HepG2 (cell line): ENCODE data around the gene SFTA2. TPM values are rescaled to one million over a fixed set of nuclear protein-coding genes. Genes with fewer than 3 reads are reported as not detected.

ENCODE experiments used
- AKAP8 ChIP-seq: sonication (generic); formaldehyde crosslinking; IDR thresholded peaks from 2 replicates; pipeline ENCODE4 v1.5.1; 2020; ENCODE audit warnings: mild to moderate bottlenecking, missing genetic modification reagents
- DNMT1 ChIP-seq: sonication (generic); formaldehyde crosslinking; IDR thresholded peaks from 2 replicates; pipeline ENCODE4 v1.5.1; 2020; ENCODE audit warnings: mild to moderate bottlenecking, missing genetic modification reagents
- EP300 ChIP-seq, 3 experiments: sonication (generic) in 1 of 3; formaldehyde crosslinking in 1 of 3; IDR thresholded peaks; 2 replicates each; pipeline versions ENCODE4 v1.5.1 to v1.6.1; 2011 to 2020; ENCODE audit warnings: low read depth in 2 of 3, low read length in 2 of 3, borderline replicate concordance in 1 of 3, improper control_type of control experiment in 1 of 3, mild to moderate bottlenecking in 1 of 3, missing genetic modification reagents in 1 of 3, moderate library complexity in 1 of 3
- ERF ChIP-seq: IDR thresholded peaks from 2 replicates; pipeline ENCODE4 v1.6.1; 2018; ENCODE audit warnings: missing biosample characterization, missing genetic modification reagents
- HMG20B ChIP-seq: conservative IDR thresholded peaks from 2 replicates; pipeline ENCODE4 v1.6.1; 2016; ENCODE audit warnings: missing genetic modification reagents, missing compliant biosample characterization
- MED1 ChIP-seq: sonication (generic); formaldehyde crosslinking; IDR thresholded peaks from 2 replicates; pipeline ENCODE4 v1.4.0; 2020; ENCODE audit warnings: missing genetic modification reagents
- NFKB2 ChIP-seq: sonication (generic); formaldehyde crosslinking; IDR thresholded peaks from 2 replicates; pipeline ENCODE4 v1.4.0; 2020; ENCODE audit warnings: missing genetic modification reagents, borderline replicate concordance
- PAF1 ChIP-seq: IDR thresholded peaks from 2 replicates; pipeline ENCODE4 v1.6.1; 2016; ENCODE audit warnings: missing genetic modification reagents, missing compliant biosample characterization
- REXO4 ChIP-seq: sonication (generic); formaldehyde crosslinking; IDR thresholded peaks from 2 replicates; pipeline ENCODE4 v1.8.0; 2022; ENCODE audit warnings: missing genetic modification reagents, mild to moderate bottlenecking, borderline replicate concordance
- SETDB1 ChIP-seq: sonication (generic); formaldehyde crosslinking; IDR thresholded peaks from 2 replicates; pipeline ENCODE4 v1.5.1; 2020; ENCODE audit warnings: missing genetic modification reagents, mild to moderate bottlenecking, borderline replicate concordance
- SUZ12 ChIP-seq: fragments of 150-350 bp; IDR thresholded peaks from 2 replicates; pipeline ENCODE4 v1.6.1; 2014; ENCODE audit warnings: low read depth, low read length
- TOPORS ChIP-seq: sonication (generic); formaldehyde crosslinking; IDR thresholded peaks from 2 replicates; pipeline ENCODE4 v1.8.0; 2023; ENCODE audit warnings: mild to moderate bottlenecking, missing genetic modification reagents
- ZBTB21 ChIP-seq: sonication (generic); formaldehyde crosslinking; IDR thresholded peaks from 2 replicates; pipeline ENCODE4 v1.4.0; 2020; ENCODE audit warnings: missing genetic modification reagents
- ZFX ChIP-seq: sonication (generic); formaldehyde crosslinking; IDR thresholded peaks from 2 replicates; pipeline ENCODE4 v1.4.0; 2020; ENCODE audit warnings: mild to moderate bottlenecking, low read depth, missing genetic modification reagents, moderate library complexity
- ZNF557 ChIP-seq: sonication (generic); formaldehyde crosslinking; IDR thresholded peaks from 2 replicates; pipeline ENCODE4 v1.4.0; 2020; ENCODE audit warnings: missing genetic modification reagents
- ZNF562 ChIP-seq: sonication (generic); formaldehyde crosslinking; IDR thresholded peaks from 2 replicates; pipeline ENCODE4 v1.8.0; 2022; ENCODE audit warnings: missing genetic modification reagents, borderline replicate concordance
- ZNF570 ChIP-seq: sonication (generic); formaldehyde crosslinking; IDR thresholded peaks from 2 replicates; pipeline ENCODE4 v1.4.0; 2020; ENCODE audit warnings: mild to moderate bottlenecking, missing genetic modification reagents, borderline replicate concordance
- ZNF670 ChIP-seq: sonication (generic); formaldehyde crosslinking; IDR thresholded peaks from 2 replicates; pipeline ENCODE4 v1.8.0; 2022; ENCODE audit warnings: mild to moderate bottlenecking, missing genetic modification reagents, borderline replicate concordance
- polyA plus RNA-seq, 8 experiments: library from polyadenylated mRNA; depleted of rRNA in 3 of 8; stranded (reverse) in 7 of 8; unstranded in 1 of 8; fragments of >200 nt; fragmentation: Illumina TruSeq in 4 of 8; extraction: Trizol in 4 of 8; gene quantifications; 2 replicates each; pipeline versions ENCODE4 v1.2.1 to v1.2.3, GENCODE V29; 2011 to 2016; ENCODE audit warnings: low read depth in 4 of 8, missing spikeins in 1 of 8, mixed read lengths in 1 of 8; ENCODE audit not compliant: insufficient read depth in 1 of 8
- total RNA-seq, 5 experiments: library from RNA; depleted of rRNA; stranded (reverse); fragments of >200 nt; fragmentation: Illumina TruSeq; extraction: Trizol; gene quantifications; 2 replicates each; pipeline ENCODE4 v1.2.3, GENCODE V29; 2016; ENCODE audit warnings: low read depth in 1 of 5
- TF ChIP-seq, protein P1 (sequence below): sonication (generic); formaldehyde crosslinking; IDR thresholded peaks from 2 replicates; pipeline ENCODE4 v1.4.0; 2020; ENCODE audit warnings: missing genetic modification reagents, mild to moderate bottlenecking, borderline replicate concordance
- TF ChIP-seq, protein P2 (sequence below): sonication (generic); formaldehyde crosslinking; IDR thresholded peaks from 2 replicates; pipeline ENCODE4 v1.4.0; 2020; ENCODE audit warnings: mild to moderate bottlenecking, missing genetic modification reagents
- TF ChIP-seq, protein P3 (sequence below): sonication (generic); formaldehyde crosslinking; IDR thresholded peaks from 2 replicates; pipeline ENCODE4; 2020; ENCODE audit warnings: missing genetic modification reagents, mild to moderate bottlenecking, borderline replicate concordance
- TF ChIP-seq, protein P4 (sequence below): sonication (generic); formaldehyde crosslinking; IDR thresholded peaks from 2 replicates; pipeline ENCODE4 v1.8.0; 2022; ENCODE audit warnings: mild to moderate bottlenecking, missing genetic modification reagents, borderline replicate concordance

The SFTA2 gene
- total and polyA plus RNA-seq, 2 of the 13 experiments (the other 11 are each of a cell fraction or from before 2014, with no cell fraction given), result not detected

DNA sequence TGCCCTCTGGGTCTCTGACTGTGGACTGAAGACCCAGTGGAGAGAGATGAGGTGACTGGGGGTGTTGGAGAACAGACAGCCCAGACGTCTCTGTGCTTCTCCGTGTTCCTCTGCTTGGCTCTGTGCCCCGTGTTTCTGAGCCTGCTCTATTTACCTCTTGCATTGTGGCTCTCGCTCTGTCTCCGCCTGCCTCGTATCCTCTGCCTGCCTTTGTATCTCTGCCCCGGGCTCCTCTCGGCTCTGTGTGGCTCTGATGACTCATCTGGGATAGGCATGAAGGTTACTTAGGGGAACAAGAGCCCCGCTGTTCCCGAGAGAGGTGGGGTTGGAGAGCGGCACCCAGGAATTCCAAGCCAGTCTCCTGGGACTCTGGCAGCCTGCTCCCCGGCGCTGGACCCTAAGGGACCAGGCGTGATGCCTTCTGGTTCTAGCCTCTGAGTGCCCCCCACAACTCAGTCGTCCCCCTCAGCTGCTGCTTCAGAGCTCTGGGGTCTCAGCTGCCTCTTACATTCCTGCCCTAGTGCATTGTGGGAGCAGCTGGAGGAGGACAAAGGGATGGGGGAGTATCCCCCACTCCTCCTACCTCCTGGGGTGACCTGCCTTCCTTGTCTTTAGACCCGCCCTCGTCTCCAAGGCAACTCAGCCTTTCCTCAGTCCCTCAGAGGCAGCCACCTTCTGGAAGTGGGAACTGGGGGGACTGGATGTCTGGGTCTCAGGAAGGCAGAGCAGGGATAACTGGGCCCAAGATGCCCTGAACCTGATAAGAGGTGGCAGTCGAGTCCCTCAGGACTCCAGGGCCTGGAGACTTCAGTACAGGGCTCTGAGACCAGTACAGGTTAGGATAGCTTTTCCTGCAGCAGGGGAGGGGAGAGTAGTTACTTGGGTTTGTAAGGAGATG lies 45.7 kb downstream of the SFTA2 start (continued):
- TF ChIP-seq, protein P1, sequence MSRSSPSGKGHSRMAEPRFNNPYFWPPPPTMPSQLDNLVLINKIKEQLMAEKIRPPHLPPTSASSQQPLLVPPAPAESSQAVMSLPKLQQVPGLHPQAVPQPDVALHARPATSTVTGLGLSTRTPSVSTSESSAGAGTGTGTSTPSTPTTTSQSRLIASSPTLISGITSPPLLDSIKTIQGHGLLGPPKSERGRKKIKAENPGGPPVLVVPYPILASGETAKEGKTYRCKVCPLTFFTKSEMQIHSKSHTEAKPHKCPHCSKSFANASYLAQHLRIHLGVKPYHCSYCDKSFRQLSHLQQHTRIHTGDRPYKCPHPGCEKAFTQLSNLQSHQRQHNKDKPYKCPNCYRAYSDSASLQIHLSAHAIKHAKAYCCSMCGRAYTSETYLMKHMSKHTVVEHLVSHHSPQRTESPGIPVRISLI (CRISPR knock-in tag), result no peak
- no peak for TF ChIP-seq NFKB2
- TF ChIP-seq ZNF670, result no peak
- TF ChIP-seq, protein P2, sequence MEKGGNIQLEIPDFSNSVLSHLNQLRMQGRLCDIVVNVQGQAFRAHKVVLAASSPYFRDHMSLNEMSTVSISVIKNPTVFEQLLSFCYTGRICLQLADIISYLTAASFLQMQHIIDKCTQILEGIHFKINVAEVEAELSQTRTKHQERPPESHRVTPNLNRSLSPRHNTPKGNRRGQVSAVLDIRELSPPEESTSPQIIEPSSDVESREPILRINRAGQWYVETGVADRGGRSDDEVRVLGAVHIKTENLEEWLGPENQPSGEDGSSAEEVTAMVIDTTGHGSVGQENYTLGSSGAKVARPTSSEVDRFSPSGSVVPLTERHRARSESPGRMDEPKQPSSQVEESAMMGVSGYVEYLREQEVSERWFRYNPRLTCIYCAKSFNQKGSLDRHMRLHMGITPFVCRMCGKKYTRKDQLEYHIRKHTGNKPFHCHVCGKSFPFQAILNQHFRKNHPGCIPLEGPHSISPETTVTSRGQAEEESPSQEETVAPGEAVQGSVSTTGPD (CRISPR knock-in tag), result no peak
- no peak for TF ChIP-seq HMG20B
- TF ChIP-seq, protein P3, sequence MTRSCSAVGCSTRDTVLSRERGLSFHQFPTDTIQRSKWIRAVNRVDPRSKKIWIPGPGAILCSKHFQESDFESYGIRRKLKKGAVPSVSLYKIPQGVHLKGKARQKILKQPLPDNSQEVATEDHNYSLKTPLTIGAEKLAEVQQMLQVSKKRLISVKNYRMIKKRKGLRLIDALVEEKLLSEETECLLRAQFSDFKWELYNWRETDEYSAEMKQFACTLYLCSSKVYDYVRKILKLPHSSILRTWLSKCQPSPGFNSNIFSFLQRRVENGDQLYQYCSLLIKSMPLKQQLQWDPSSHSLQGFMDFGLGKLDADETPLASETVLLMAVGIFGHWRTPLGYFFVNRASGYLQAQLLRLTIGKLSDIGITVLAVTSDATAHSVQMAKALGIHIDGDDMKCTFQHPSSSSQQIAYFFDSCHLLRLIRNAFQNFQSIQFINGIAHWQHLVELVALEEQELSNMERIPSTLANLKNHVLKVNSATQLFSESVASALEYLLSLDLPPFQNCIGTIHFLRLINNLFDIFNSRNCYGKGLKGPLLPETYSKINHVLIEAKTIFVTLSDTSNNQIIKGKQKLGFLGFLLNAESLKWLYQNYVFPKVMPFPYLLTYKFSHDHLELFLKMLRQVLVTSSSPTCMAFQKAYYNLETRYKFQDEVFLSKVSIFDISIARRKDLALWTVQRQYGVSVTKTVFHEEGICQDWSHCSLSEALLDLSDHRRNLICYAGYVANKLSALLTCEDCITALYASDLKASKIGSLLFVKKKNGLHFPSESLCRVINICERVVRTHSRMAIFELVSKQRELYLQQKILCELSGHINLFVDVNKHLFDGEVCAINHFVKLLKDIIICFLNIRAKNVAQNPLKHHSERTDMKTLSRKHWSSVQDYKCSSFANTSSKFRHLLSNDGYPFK (CRISPR knock-in tag), result no peak
- TF ChIP-seq, protein P4, sequence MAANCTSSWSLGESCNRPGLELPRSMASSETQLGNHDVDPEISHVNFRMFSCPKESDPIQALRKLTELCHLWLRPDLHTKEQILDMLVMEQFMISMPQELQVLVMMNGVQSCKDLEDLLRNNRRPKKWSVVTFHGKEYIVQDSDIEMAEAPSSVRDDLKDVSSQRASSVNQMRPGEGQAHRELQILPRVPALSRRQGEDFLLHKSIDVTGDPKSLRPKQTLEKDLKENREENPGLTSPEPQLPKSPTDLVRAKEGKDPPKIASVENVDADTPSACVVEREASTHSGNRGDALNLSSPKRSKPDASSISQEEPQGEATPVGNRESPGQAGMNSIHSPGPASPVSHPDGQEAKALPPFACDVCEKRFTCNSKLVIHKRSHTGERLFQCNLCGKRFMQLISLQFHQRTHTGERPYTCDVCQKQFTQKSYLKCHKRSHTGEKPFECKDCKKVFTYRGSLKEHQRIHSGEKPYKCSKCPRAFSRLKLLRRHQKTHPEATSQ (CRISPR knock-in tag), result no peak
- no peak for TF ChIP-seq DNMT1 (CRISPR knock-in tag)
- TF ChIP-seq AKAP8 (CRISPR knock-in tag), result no peak; the same call in 1 of the 2 replicates
- no peak for TF ChIP-seq TOPORS (CRISPR knock-in tag)
- no peak for TF ChIP-seq SETDB1 (CRISPR knock-in tag)
- TF ChIP-seq MED1, result peak; percentile 34; the same call in 1 of the 2 replicates
- peak; percentile 29; the same call in 1 of the 2 replicates for TF ChIP-seq ZFX (CRISPR knock-in tag)
- no peak for TF ChIP-seq ZNF562 (CRISPR knock-in tag)
- no peak for TF ChIP-seq SUZ12
- TF ChIP-seq ERF (CRISPR knock-in tag), result no peak
- TF ChIP-seq ZBTB21, result no peak
- TF ChIP-seq ZNF570 (CRISPR knock-in tag), result no peak
- TF ChIP-seq ZNF557 (CRISPR knock-in tag), result no peak
- TF ChIP-seq PAF1 (CRISPR knock-in tag), result no peak
- TF ChIP-seq REXO4 (CRISPR knock-in tag), result no peak
- peak in 1 of 2 experiments; percentile 41; a peak in 1 of 4 replicates for TF ChIP-seq EP300 (IDR thresholded peaks at IDR 0.05; ENCODE audit: low read depth in 2 of 2, low read length in 2 of 2)
- TF ChIP-seq EP300 (CRISPR knock-in tag; IDR thresholded peaks at IDR 0.05; ENCODE audit: borderline replicate concordance), result no peak
